Hepatocyte (in vitro differentiated cells): Measurements from ENCODE around the gene AQP12A. TPM values are rescaled to one million over a fixed set of nuclear protein-coding genes. Genes with fewer than 3 reads are reported as not detected.

Experiments
- DNase-seq: peaks from one replicate; pipeline ENCODE4 v3.0.0-alpha.2; 2016; ENCODE audit warnings: low spot score
- H2AFZ ChIP-seq: fragments of 200-600 bp; sonication (generic); 2 replicates; pipeline ENCODE4 v1.6.0; 2016; ENCODE audit warnings: antibody characterized with exemption, mild to moderate bottlenecking
- H3K27ac ChIP-seq: fragments of 200-600 bp; sonication (generic); 2 replicates; pipeline ENCODE4 v1.5.1; 2016; ENCODE audit warnings: mild to moderate bottlenecking
- H3K27me3 ChIP-seq: fragments of 200-600 bp; sonication (generic); 2 replicates; pipeline ENCODE4 v1.6.1; 2016
- H3K36me3 ChIP-seq: fragments of 200-600 bp; sonication (generic); replicated peaks from 2 replicates; pipeline ENCODE4 v1.5.1; 2016; ENCODE audit warnings: low read depth; ENCODE audit not compliant: insufficient read depth
- H3K4me1 ChIP-seq: fragments of 200-600 bp; sonication (generic); 2 replicates; pipeline ENCODE4 v1.5.1; 2016; ENCODE audit warnings: mild to moderate bottlenecking, moderate library complexity; ENCODE audit not compliant: insufficient read depth
- H3K4me2 ChIP-seq: fragments of 200-600 bp; sonication (generic); 2 replicates; pipeline ENCODE4 v1.6.0; 2016
- H3K4me3 ChIP-seq: fragments of 200-600 bp; sonication (generic); 2 replicates; pipeline ENCODE4 v1.5.1; 2016; ENCODE audit warnings: mild to moderate bottlenecking
- H3K79me2 ChIP-seq: fragments of 200-600 bp; sonication (generic); 2 replicates; pipeline ENCODE4 v1.6.0; 2017; ENCODE audit warnings: mild to moderate bottlenecking
- H3K9me2 ChIP-seq: fragments of 200-600 bp; sonication (generic); replicated peaks from 2 replicates; pipeline ENCODE4 v1.6.0; 2017; ENCODE audit warnings: mild to moderate bottlenecking; ENCODE audit not compliant: insufficient read depth
- H3K9me3 ChIP-seq: fragments of 200-600 bp; sonication (generic); 2 replicates; pipeline ENCODE4 v1.5.1; 2016; ENCODE audit warnings: low read depth, mild to moderate bottlenecking
- H4K20me1 ChIP-seq: fragments of 200-600 bp; sonication (generic); 2 replicates; pipeline ENCODE4 v1.6.0; 2016; ENCODE audit warnings: mild to moderate bottlenecking; ENCODE audit not compliant: insufficient read depth, poor library complexity, severe bottlenecking
- CTCF ChIP-seq: fragments of 200-600 bp; sonication (generic); IDR thresholded peaks from 2 replicates; pipeline ENCODE4 v1.5.1; 2016; ENCODE audit warnings: antibody characterized with exemption, mild to moderate bottlenecking; ENCODE audit not compliant: poor library complexity
- EZH2 ChIP-seq: fragments of 200-600 bp; sonication (generic); IDR thresholded peaks from 2 replicates; pipeline ENCODE4 v1.6.1; 2016; ENCODE audit warnings: antibody characterized with exemption, mild to moderate bottlenecking, borderline replicate concordance
- EZH2phosphoT487 ChIP-seq: fragments of 200-600 bp; sonication (generic); IDR thresholded peaks from one replicate; pipeline ENCODE4 v1.6.1; 2018; ENCODE audit warnings: antibody characterized with exemption, mild to moderate bottlenecking, low read depth, moderate library complexity; ENCODE audit not compliant: unreplicated experiment, severe bottlenecking
- WGBS: methylation state at CpG from one replicate; pipeline ENCODE4 v1.1.6; 2016; ENCODE audit warnings: low lambda C conversion rate; ENCODE audit errors: missing lambda C conversion rate; 5-methylcytosine and 5-hydroxymethylcytosine counted together
- polyA plus RNA-seq: library from polyadenylated mRNA; unstranded; fragments of >200 nt; fragmentation: Nextera tagmentation; extraction: Ambion mirVana; gene quantifications from 2 replicates; pipeline ENCODE4 v1.2.1, GENCODE V29; 2016
- total RNA-seq: library from RNA; depleted of rRNA; stranded (reverse); fragments of >200 nt; gene quantifications from 2 replicates; pipeline ENCODE4 v1.2.3, GENCODE V29; 2014

Gene AQP12A
- total and polyA plus RNA-seq, 2 experiments from 2014 or later = not detected

- Histone ChIP-seq H3K4me2 (no peak overlapping the region), H3K9me3 (no peaks in the 10 kb centered on the region), H3K79me2 (no peaks in the 10 kb centered on the region), H3K36me3 (no peaks in the 10 kb centered on the region), H3K4me1 (no peaks in the 10 kb centered on the region), H2AFZ (no peak overlapping the region), H3K4me3 (no peak overlapping the region), H3K9me2 (no peaks in the 10 kb centered on the region), H3K27ac (no peak overlapping the region), H3K27me3 (no peaks in the 10 kb centered on the region), H4K20me1 (no peaks in the 10 kb centered on the region)
- WGBS = 89% methylated on average over 17 of the region's 18 CpGs
- TF ChIP-seq EZH2phosphoT487 (no peak), CTCF (no peak), EZH2 (no peak)
- DNase-seq = no peak
Measured at GRCh38 chr2:240717181-240717641, 25.5 kb downstream of the AQP12A start.

GRCh38 chr2:240717681-240718581 is 26.3 kb downstream of the AQP12A start:
- Histone ChIP-seq H3K36me3 (no peaks in the 10 kb centered on the region), H3K9me2 (no peaks in the 10 kb centered on the region), H3K27me3 (no peaks in the 10 kb centered on the region), H2AFZ (no peak overlapping the region), H4K20me1 (no peaks in the 10 kb centered on the region), H3K27ac (no peak overlapping the region), H3K4me2 (no peak overlapping the region), H3K4me3 (no peak overlapping the region), H3K79me2 (no peaks in the 10 kb centered on the region), H3K4me1 (no peaks in the 10 kb centered on the region), H3K9me3 (no peaks in the 10 kb centered on the region)
- no peak for DNase-seq
- 91% methylated on average over 27 of the region's 31 CpGs for WGBS
- TF ChIP-seq CTCF = no peak

- no peaks in the 10 kb centered on the region for H3K27me3 ChIP-seq
- H3K36me3 ChIP-seq = no peaks in the 10 kb centered on the region
- no peak overlapping the region for H3K27ac ChIP-seq
- TF ChIP-seq EZH2 = no peak
- TF ChIP-seq EZH2phosphoT487 = no peak
- no peak for TF ChIP-seq CTCF
- no peaks in the 10 kb centered on the region for H4K20me1 ChIP-seq
- H2AFZ ChIP-seq = no peak overlapping the region
- H3K9me3 ChIP-seq = no peaks in the 10 kb centered on the region
- no peaks in the 10 kb centered on the region for H3K4me1 ChIP-seq
- H3K79me2 ChIP-seq = no peaks in the 10 kb centered on the region
- WGBS = 95% methylated on average over 25 of the region's 25 CpGs
- no peaks in the 10 kb centered on the region for H3K9me2 ChIP-seq
- H3K4me3 ChIP-seq = no peak overlapping the region
- DNase-seq = no peak
- no peak overlapping the region for H3K4me2 ChIP-seq
Measured at GRCh38 chr2:240718896-240719490, 27.3 kb downstream of the AQP12A start.
